PC-3 (cell line): ENCODE results near the gene PRKCG. TPM values are rescaled to one million over a fixed set of nuclear protein-coding genes. Genes with fewer than 3 reads are reported as not detected.

Experiments
- ATAC-seq: fragments of 200-7000 bp; cut with Tn5 transposase; 2 replicates; pipeline ENCODE4 v1.9.1; 2020; ENCODE audit warnings: mild to moderate bottlenecking, moderate library complexity
- BruUV-seq: library from RNA; stranded (reverse); fragments of 400-500 nt; replicated peaks from 2 replicates; lab custom pipeline; 2021; lab: Mats Ljungman, UMichigan
- CTCF ChIA-PET: fragments of 300-600 bp; sonication (Branson Sonifier 250); formaldehyde crosslinking; loops from one replicate; lab custom pipeline; 2022; ENCODE audit warnings: antibody characterized with exemption; lab: Charles Lee
- POLR2A ChIA-PET: fragments of 300-600 bp; sonication (Branson Sonifier 250); formaldehyde crosslinking; loops from one replicate; lab custom pipeline; 2022; ENCODE audit warnings: antibody characterized with exemption; ENCODE audit not compliant: unreplicated experiment; lab: Charles Lee
- DNase-seq: peaks from one replicate; pipeline ENCODE4 v3.0.0-alpha.2; 2015
- H2AFZ ChIP-seq: fragments of 300-600 bp; sonication (generic); 2 replicates; pipeline ENCODE4 v1.6.0; 2016; ENCODE audit warnings: antibody characterized with exemption, low read length
- H3F3A ChIP-seq: fragments of 300-600 bp; sonication (generic); one replicate; pipeline ENCODE4 v1.6.0; 2017; ENCODE audit warnings: antibody characterized with exemption, low read length, control low read depth, mild to moderate bottlenecking; ENCODE audit not compliant: unreplicated experiment
- H3K27ac ChIP-seq: fragments of 300-600 bp; sonication (generic); 2 replicates; pipeline ENCODE4 v1.5.1; 2016; ENCODE audit warnings: mild to moderate bottlenecking, low read length
- H3K27me3 ChIP-seq: fragments of 300-600 bp; sonication (generic); 2 replicates; pipeline ENCODE4 v1.6.1; 2016; ENCODE audit warnings: low read length, mixed read lengths
- H3K36me3 ChIP-seq: fragments of 300-600 bp; sonication (generic); 2 replicates; pipeline ENCODE4 v1.6.1; 2016; ENCODE audit warnings: low read depth, mixed run types, low read length, mixed read lengths
- H3K4me1 ChIP-seq: fragments of 300-600 bp; sonication (generic); 2 replicates; pipeline ENCODE4 v1.5.1; 2016; ENCODE audit warnings: low read length; ENCODE audit not compliant: insufficient read depth
- H3K4me2 ChIP-seq: fragments of 300-600 bp; sonication (generic); 2 replicates; pipeline ENCODE4 v1.6.0; 2016; ENCODE audit warnings: low read length
- H3K4me3 ChIP-seq: fragments of 300-600 bp; sonication (generic); 2 replicates; pipeline ENCODE4 v1.5.1; 2016; ENCODE audit warnings: mild to moderate bottlenecking, low read length, mixed read lengths
- H3K79me2 ChIP-seq: fragments of 300-600 bp; sonication (generic); 2 replicates; pipeline ENCODE4 v1.6.1; 2017; ENCODE audit warnings: low read length, mixed read lengths
- H3K9ac ChIP-seq: fragments of 300-600 bp; sonication (generic); 2 replicates; pipeline ENCODE4 v1.6.0; 2016; ENCODE audit warnings: mild to moderate bottlenecking, low read length
- H3K9me2 ChIP-seq: fragments of 300-600 bp; sonication (generic); replicated peaks from 2 replicates; pipeline ENCODE4 v1.6.1; 2016; ENCODE audit warnings: mixed run types, low read length, mixed read lengths
- H3K9me3 ChIP-seq: fragments of 300-600 bp; sonication (generic); 2 replicates; pipeline ENCODE4 v1.6.1; 2016; ENCODE audit warnings: low read length, mixed read lengths
- H4K20me1 ChIP-seq: fragments of 300-600 bp; sonication (generic); 2 replicates; pipeline ENCODE4 v1.6.1; 2016; ENCODE audit warnings: low read length, mixed read lengths
- EZH2 ChIP-seq: fragments of 300-600 bp; sonication (generic); IDR thresholded peaks from one replicate; pipeline ENCODE4 v1.6.1; 2017; ENCODE audit warnings: antibody characterized with exemption, mild to moderate bottlenecking, low read length; ENCODE audit not compliant: unreplicated experiment
- EZH2phosphoT487 ChIP-seq: fragments of 300-600 bp; sonication (generic); IDR thresholded peaks from 2 replicates; pipeline ENCODE4 v1.6.1; 2018; ENCODE audit warnings: mild to moderate bottlenecking, antibody characterized with exemption, low read length, borderline replicate concordance
- intact Hi-C: fragments of 100-400 bp; cut with micrococcal nuclease; formaldehyde crosslinking; loops from 2 replicates; pipeline ENCODE4 v1.9.0; 2023
- total RNA-seq: library from RNA; depleted of rRNA; stranded (reverse); fragments of >200 nt; gene quantifications from 2 replicates; pipeline ENCODE4 v1.2.3, GENCODE V29; 2014
- TF ChIP-seq, protein P1 (sequence below): fragments of 300-600 bp; sonication (generic); conservative IDR thresholded peaks from 2 replicates; pipeline ENCODE4 v1.5.1; 2017; ENCODE audit warnings: antibody characterized with exemption, low read depth, mild to moderate bottlenecking, low read length

PRKCG gene
- total RNA-seq, 1 experiment from 2014 or later = 1.5 TPM

DNA sequence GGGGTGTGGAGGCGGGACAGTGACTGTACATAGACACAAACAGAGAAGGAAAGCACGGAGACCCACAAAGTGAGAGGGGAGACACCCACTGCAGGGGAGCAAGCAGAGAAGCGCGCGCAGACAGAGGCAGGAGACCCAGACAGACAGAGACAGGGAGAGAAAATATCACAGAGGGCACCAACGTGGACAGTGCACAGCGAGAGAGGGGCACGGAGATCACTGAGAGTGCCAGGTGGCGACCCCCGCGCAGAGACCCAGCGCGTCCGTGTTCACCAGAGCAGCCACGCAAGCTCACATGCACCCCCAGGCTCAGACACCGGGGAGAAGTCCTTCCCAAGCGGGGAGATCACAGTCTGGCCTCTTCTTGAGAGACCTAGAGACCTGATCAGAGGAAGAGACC is 25.7 kb downstream of the PRKCG start:
- BruUV-seq = no TSS peak
- no peak for TF ChIP-seq EZH2phosphoT487
- TF ChIP-seq EZH2 = no peak
- Histone ChIP-seq H3K36me3 (no peaks in the 10 kb centered on the region), H3K9me3 (no peaks in the 10 kb centered on the region), H2AFZ (0 out of 2 replicates have a peak overlapping the region, but pooled peaks have one; percentile 18), H3K9me2 (no peaks in the 10 kb centered on the region), H3F3A (no peaks in the 10 kb centered on the region), H3K27me3 (peaks cover 50% of the 10 kb centered on the region), H3K79me2 (no peaks in the 10 kb centered on the region), H3K27ac (no peak overlapping the region), H3K4me1 (peaks cover 17% of the 10 kb centered on the region), H3K4me3 (no peak overlapping the region), H4K20me1 (no peaks in the 10 kb centered on the region), H3K9ac (no peak overlapping the region), H3K4me2 (peak overlapping the region; percentile 49)
- CTCF ChIA-PET = interaction anchor here (1.2 kb wide), 1 partner anchor 117 kb away, joined by 4 read pairs; no protein-coding TSS in a partner anchor
- POLR2A ChIA-PET = interaction anchor here (0.6 kb wide), 1 partner anchor 98 kb away, joined by 13 read pairs; no protein-coding TSS in a partner anchor
- intact Hi-C loops = loop anchor here (2.0 to 10.0 kb wide), 3 partner anchors 65 to 115 kb away; no protein-coding TSS in a partner anchor
- DNase-seq (no peak), ATAC-seq (no peak)

DNA sequence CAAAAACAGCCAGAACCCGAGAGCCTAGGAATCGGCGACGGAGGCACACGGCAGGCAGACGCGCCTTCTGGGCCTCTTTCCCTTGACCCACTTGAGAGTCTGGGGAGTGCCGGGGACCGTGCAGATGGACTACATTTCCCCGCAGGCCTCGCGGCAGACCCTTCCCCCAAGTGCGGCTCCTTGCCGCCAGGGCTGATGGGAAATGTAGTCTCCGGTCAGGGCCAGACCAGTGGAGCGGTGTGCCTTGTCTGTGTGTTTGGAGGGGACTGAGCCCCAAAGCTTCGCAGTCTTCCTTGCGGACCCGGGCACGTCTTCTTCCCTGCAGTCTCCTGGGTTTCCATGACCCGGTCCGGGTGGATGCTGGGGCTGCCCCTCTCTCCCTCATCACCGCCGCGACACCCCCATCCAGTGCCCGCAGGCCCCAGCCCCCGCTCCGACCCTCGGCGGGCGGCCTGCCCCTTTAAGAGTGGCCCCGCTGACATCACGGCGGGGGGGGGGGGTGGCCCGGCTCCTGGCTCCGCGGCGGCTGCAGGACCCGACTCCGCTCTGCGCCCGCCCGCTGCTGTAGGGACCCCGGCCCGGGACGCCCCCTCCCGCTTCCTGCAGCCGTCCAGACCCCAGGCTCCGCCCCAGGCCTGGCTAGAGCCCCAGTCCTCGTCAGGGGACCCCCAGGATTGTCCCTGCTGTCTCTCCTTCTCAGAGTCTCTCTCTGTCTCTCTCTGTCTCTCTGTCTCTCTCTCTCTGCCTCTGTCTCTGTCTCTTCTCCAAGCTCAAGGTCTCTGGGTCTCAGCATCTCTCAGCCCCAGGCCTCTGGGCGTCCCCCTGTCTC is 26.3 kb downstream of the PRKCG start:
- no TSS peak for BruUV-seq
- CTCF ChIA-PET = interaction anchor here (1.2 kb wide), 1 partner anchor 116 kb away, joined by 4 read pairs; no protein-coding TSS in a partner anchor
- H3K36me3 ChIP-seq = no peaks in the 10 kb centered on the region

DNA sequence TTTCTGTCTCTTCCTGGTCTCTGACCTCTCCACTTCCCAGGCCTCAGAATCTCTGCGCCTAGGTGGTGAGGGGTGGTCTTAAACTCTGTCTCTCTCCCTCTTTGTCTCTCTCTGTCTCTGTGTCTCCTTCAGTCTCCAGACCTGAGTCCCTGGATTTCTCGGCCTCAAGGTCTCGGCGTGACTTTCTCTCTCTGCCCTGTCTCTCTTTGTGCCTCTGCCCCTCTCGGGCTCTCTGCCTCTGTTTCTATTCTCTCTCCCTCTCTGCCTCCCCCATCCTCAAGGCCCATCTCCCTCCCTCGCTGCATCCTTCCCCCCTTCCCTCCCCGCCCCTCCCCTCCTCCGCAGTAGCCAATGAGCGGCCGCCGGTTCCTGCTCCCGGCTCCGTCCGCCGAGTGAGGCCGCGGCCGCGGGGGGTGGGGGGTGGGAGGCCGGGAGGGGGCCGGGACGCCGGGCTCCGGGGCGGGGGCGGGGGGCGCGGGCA is 27.0 kb downstream of the PRKCG start, which contains the start of gene CACNG7:
CACNG7 (plus strand) TSS at position 344 of the 481 bp plus-strand sequence. CDS start 3,554 bp downstream, outside the sequence.
- peaks cover 17% of the 10 kb centered on the region for H3K4me1 ChIP-seq
- no peaks in the 10 kb centered on the region for H4K20me1 ChIP-seq
- H3K36me3 ChIP-seq = no peaks in the 10 kb centered on the region
- no peaks in the 10 kb centered on the region for H3F3A ChIP-seq
- peak within 1 kb of the TSS; percentile 49 for H3K4me2 ChIP-seq
- H3K27ac ChIP-seq = no peak within 1 kb of the TSS
- no peaks in the 10 kb centered on the region for H3K79me2 ChIP-seq
- no TSS peak for BruUV-seq
- no peak for DNase-seq
- no peak within 1 kb of the TSS for H3K4me3 ChIP-seq
- no peaks in the 10 kb centered on the region for H3K9me2 ChIP-seq
- no peak for ATAC-seq
- ChIA-PET POLR2A (no interaction called here), CTCF (no interaction called here)
- TF ChIP-seq, protein P1, sequence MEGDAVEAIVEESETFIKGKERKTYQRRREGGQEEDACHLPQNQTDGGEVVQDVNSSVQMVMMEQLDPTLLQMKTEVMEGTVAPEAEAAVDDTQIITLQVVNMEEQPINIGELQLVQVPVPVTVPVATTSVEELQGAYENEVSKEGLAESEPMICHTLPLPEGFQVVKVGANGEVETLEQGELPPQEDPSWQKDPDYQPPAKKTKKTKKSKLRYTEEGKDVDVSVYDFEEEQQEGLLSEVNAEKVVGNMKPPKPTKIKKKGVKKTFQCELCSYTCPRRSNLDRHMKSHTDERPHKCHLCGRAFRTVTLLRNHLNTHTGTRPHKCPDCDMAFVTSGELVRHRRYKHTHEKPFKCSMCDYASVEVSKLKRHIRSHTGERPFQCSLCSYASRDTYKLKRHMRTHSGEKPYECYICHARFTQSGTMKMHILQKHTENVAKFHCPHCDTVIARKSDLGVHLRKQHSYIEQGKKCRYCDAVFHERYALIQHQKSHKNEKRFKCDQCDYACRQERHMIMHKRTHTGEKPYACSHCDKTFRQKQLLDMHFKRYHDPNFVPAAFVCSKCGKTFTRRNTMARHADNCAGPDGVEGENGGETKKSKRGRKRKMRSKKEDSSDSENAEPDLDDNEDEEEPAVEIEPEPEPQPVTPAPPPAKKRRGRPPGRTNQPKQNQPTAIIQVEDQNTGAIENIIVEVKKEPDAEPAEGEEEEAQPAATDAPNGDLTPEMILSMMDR = no peak
- TF ChIP-seq EZH2 (no peak), EZH2phosphoT487 (no peak)
- H3K27me3 ChIP-seq = peaks cover 50% of the 10 kb centered on the region
- H3K9me3 ChIP-seq = no peaks in the 10 kb centered on the region
- H2AFZ ChIP-seq = no peak within 1 kb of the TSS
- H3K9ac ChIP-seq = no peak within 1 kb of the TSS
- intact Hi-C loops = loop anchor here (5.0 to 10.0 kb wide), 2 partner anchors 66 to 113 kb away; no protein-coding TSS in a partner anchor

More for the DNA sequence above, 26.3 kb downstream of the PRKCG start:
- H3K4me1 ChIP-seq = peaks cover 17% of the 10 kb centered on the region
- H4K20me1 ChIP-seq = no peaks in the 10 kb centered on the region
- peak; percentile 58 for DNase-seq
- H2AFZ ChIP-seq = 0 out of 2 replicates have a peak overlapping the region, but pooled peaks have one; percentile 18
- H3K4me3 ChIP-seq = no peak overlapping the region
- no peaks in the 10 kb centered on the region for H3K9me2 ChIP-seq
- intact Hi-C loops = loop anchor here (5.0 to 10.0 kb wide), 2 partner anchors 66 to 114 kb away; no protein-coding TSS in a partner anchor
- H3K9me3 ChIP-seq = no peaks in the 10 kb centered on the region
- POLR2A ChIA-PET = interaction anchor here (0.6 kb wide), 1 partner anchor 99 kb away, joined by 13 read pairs; no protein-coding TSS in a partner anchor
- peak overlapping the region; percentile 49 for H3K4me2 ChIP-seq
- no peak overlapping the region for H3K27ac ChIP-seq
- TF ChIP-seq, protein P1 = no peak
- TF ChIP-seq EZH2 = peak; percentile 64
- no peak for TF ChIP-seq EZH2phosphoT487
- peak; percentile 83 for ATAC-seq
- H3K9ac ChIP-seq = no peak overlapping the region
- no peaks in the 10 kb centered on the region for H3K79me2 ChIP-seq
- H3K27me3 ChIP-seq = peaks cover 50% of the 10 kb centered on the region
- no peaks in the 10 kb centered on the region for H3F3A ChIP-seq
